Neural cell (in vitro differentiated cells): ENCODE measurements around the gene SLC1A2. TPM values are rescaled to one million over a fixed set of nuclear protein-coding genes. Genes with fewer than 3 reads are reported as not detected.

Experiments used
- H2AFZ ChIP-seq: fragments of 200-600, 300-800 bp; sonication (generic), shearing (Covaris generic); 2 replicates; pipeline ENCODE4 v1.6.0; 2014; ENCODE audit warnings: low read depth, mild to moderate bottlenecking, antibody characterized with exemption, low read length, moderate library complexity
- H3F3A ChIP-seq: fragments of 200-600 bp; shearing (Covaris generic); 2 replicates; pipeline ENCODE4 v1.6.1; 2016; ENCODE audit warnings: mild to moderate bottlenecking, moderate library complexity, mixed read lengths, antibody characterized with exemption, low read length; ENCODE audit not compliant: insufficient read depth, poor library complexity, severe bottlenecking
- H3K27ac ChIP-seq: fragments of 200-600, 300-800 bp; sonication (generic), shearing (Covaris generic); 2 replicates; pipeline ENCODE4 v1.5.1; 2014; ENCODE audit warnings: mild to moderate bottlenecking, low read length, moderate library complexity
- H3K27me3 ChIP-seq: fragments of 300-800, 200-600 bp; sonication (generic), shearing (Covaris generic); 2 replicates; pipeline ENCODE4 v1.6.0; 2014; ENCODE audit warnings: mild to moderate bottlenecking, low read depth, low read length, moderate library complexity; ENCODE audit not compliant: insufficient read depth
- H3K36me3 ChIP-seq: fragments of 300-800, 200-600 bp; sonication (generic), shearing (Covaris generic); 2 replicates; pipeline ENCODE4 v1.5.1; 2014; ENCODE audit warnings: mild to moderate bottlenecking, antibody characterized with exemption, low read length, moderate library complexity; ENCODE audit not compliant: insufficient read depth
- H3K4me2 ChIP-seq: fragments of 300-800, 200-600 bp; sonication (generic), shearing (Covaris generic); 2 replicates; pipeline ENCODE4 v1.6.0; 2014; ENCODE audit warnings: mild to moderate bottlenecking, low read length
- H3K4me3 ChIP-seq: fragments of 300-800, 200-600 bp; sonication (generic), shearing (Covaris generic); 2 replicates; pipeline ENCODE4 v1.5.1; 2014; ENCODE audit warnings: mild to moderate bottlenecking, low read length, moderate library complexity
- H3K79me2 ChIP-seq: fragments of 200-600 bp; shearing (Covaris generic); replicated peaks from 2 replicates; pipeline ENCODE4 v1.6.0; 2014; ENCODE audit warnings: mild to moderate bottlenecking, low read length, moderate library complexity; ENCODE audit not compliant: insufficient read depth
- H3K9ac ChIP-seq: fragments of 300-800, 200-600 bp; sonication (generic), shearing (Covaris generic); 2 replicates; pipeline ENCODE4 v1.6.1; 2016; ENCODE audit warnings: mild to moderate bottlenecking, low read length, mixed read lengths
- H3K9me2 ChIP-seq: fragments of 200-600 bp; shearing (Covaris generic); 2 replicates; pipeline ENCODE4 v1.6.1; 2016; ENCODE audit warnings: mild to moderate bottlenecking, low read length, mixed read lengths; ENCODE audit not compliant: insufficient read depth
- H3K9me3 ChIP-seq: fragments of 200-600, 300-800 bp; sonication (generic), shearing (Covaris generic); 2 replicates; pipeline ENCODE4 v1.6.1; 2016; ENCODE audit warnings: mild to moderate bottlenecking, mixed run types, low read length, moderate library complexity, mixed read lengths
- H4K20me1 ChIP-seq: fragments of 200-600 bp; shearing (Covaris generic); 2 replicates; pipeline ENCODE4 v1.6.1; 2016; ENCODE audit warnings: mild to moderate bottlenecking, mixed run types; ENCODE audit not compliant: insufficient read depth
- CTCF ChIP-seq: fragments of 450-650 bp; IDR thresholded peaks from 2 replicates; pipeline ENCODE4 v1.5.1; 2014; ENCODE audit warnings: antibody characterized with exemption, mild to moderate bottlenecking, moderate library complexity; ENCODE audit not compliant: poor library complexity, severe bottlenecking
- EP300 ChIP-seq: fragments of 450-650 bp; conservative IDR thresholded peaks from 2 replicates; pipeline ENCODE4 v1.6.1; 2014; ENCODE audit warnings: antibody characterized with exemption, mild to moderate bottlenecking, moderate library complexity; ENCODE audit not compliant: poor library complexity, severe bottlenecking
- EZH2 ChIP-seq: fragments of 200-600, 300-800 bp; shearing (Covaris generic), sonication (generic); IDR thresholded peaks from 2 replicates; pipeline ENCODE4 v1.6.1; 2014; ENCODE audit warnings: antibody characterized with exemption, low read length, borderline replicate concordance, mild to moderate bottlenecking; ENCODE audit not compliant: insufficient read depth, poor library complexity, severe bottlenecking
- MXI1 ChIP-seq: fragments of 450-650 bp; conservative IDR thresholded peaks from 2 replicates; pipeline ENCODE4 v1.6.1; 2014; ENCODE audit warnings: antibody characterized with exemption, mild to moderate bottlenecking; ENCODE audit not compliant: poor library complexity, severe bottlenecking
- POLR2AphosphoS5 ChIP-seq: IDR thresholded peaks from 2 replicates; pipeline ENCODE4 v1.6.1; 2012
- RAD21 ChIP-seq: fragments of 450-650 bp; conservative IDR thresholded peaks from 2 replicates; pipeline ENCODE4 v1.6.1; 2014; ENCODE audit warnings: antibody characterized with exemption, mild to moderate bottlenecking, moderate library complexity
- REST ChIP-seq: IDR thresholded peaks from 2 replicates; pipeline ENCODE4 v1.6.1; 2012; ENCODE audit warnings: borderline replicate concordance
- SMC3 ChIP-seq: fragments of 450-650 bp; conservative IDR thresholded peaks from 2 replicates; pipeline ENCODE4 v1.6.1; 2014; ENCODE audit warnings: antibody characterized with exemption, mild to moderate bottlenecking, moderate library complexity; ENCODE audit not compliant: poor library complexity
- TAF1 ChIP-seq: IDR thresholded peaks from 2 replicates; pipeline ENCODE4 v1.6.1; 2012; ENCODE audit warnings: low read depth
- polyA plus RNA-seq: library from polyadenylated mRNA; depleted of rRNA; stranded (reverse); fragments of >200 nt; gene quantifications from 2 replicates; pipeline ENCODE4 v1.2.3, GENCODE V29; 2014

Gene SLC1A2
- polyA plus RNA-seq, 1 donor from 2014 or later, result 134 TPM

GRCh38 chr11:35407041-35407440 is 12.3 kb downstream of the SLC1A2 start:
- Histone ChIP-seq H3K79me2 (peaks cover 10% of the 10 kb centered on the region), H2AFZ (no peak overlapping the region), H3K36me3 (no peaks in the 10 kb centered on the region), H3K9ac (no peak overlapping the region), H3K27me3 (no peaks in the 10 kb centered on the region), H3K9me3 (no peaks in the 10 kb centered on the region), H3K4me3 (no peak overlapping the region), H3K27ac (no peak overlapping the region), H4K20me1 (no peaks in the 10 kb centered on the region), H3K9me2 (no peaks in the 10 kb centered on the region), H3K4me2 (no peak overlapping the region), H3F3A (no peaks in the 10 kb centered on the region)
- TF ChIP-seq POLR2AphosphoS5 (no peak), EZH2 (no peak), REST (no peak), SMC3 (no peak), CTCF (no peak), RAD21 (no peak), EP300 (no peak), TAF1 (no peak), MXI1 (no peak)

GRCh38 chr11:35404388-35404775 is 15.0 kb downstream of the SLC1A2 start:
- H3K79me2 ChIP-seq, result no peaks in the 10 kb centered on the region
- TF ChIP-seq RAD21 (no peak), MXI1 (no peak), CTCF (no peak), TAF1 (no peak), SMC3 (no peak), EZH2 (no peak), REST (no peak), EP300 (no peak), POLR2AphosphoS5 (no peak)
- no peaks in the 10 kb centered on the region for H3F3A ChIP-seq
- H3K27me3 ChIP-seq, result no peaks in the 10 kb centered on the region
- no peak overlapping the region for H3K4me3 ChIP-seq
- no peak overlapping the region for H3K27ac ChIP-seq
- no peaks in the 10 kb centered on the region for H4K20me1 ChIP-seq
- no peaks in the 10 kb centered on the region for H3K9me2 ChIP-seq
- H3K9ac ChIP-seq, result no peak overlapping the region
- no peaks in the 10 kb centered on the region for H3K9me3 ChIP-seq
- H2AFZ ChIP-seq, result no peak overlapping the region
- H3K36me3 ChIP-seq, result no peaks in the 10 kb centered on the region
- H3K4me2 ChIP-seq, result no peak overlapping the region
